Measurements from ENCODE around the gene BTBD1. TPM values are rescaled to one million over a fixed set of nuclear protein-coding genes. Genes with fewer than 3 reads are reported as not detected.
A peak's percentile ranks its signal among the peaks of the same experiment; 100 is the strongest.

BTBD1 gene
- total RNA-seq, 1 donor from 2014 or later: 85.4 TPM

DNA sequence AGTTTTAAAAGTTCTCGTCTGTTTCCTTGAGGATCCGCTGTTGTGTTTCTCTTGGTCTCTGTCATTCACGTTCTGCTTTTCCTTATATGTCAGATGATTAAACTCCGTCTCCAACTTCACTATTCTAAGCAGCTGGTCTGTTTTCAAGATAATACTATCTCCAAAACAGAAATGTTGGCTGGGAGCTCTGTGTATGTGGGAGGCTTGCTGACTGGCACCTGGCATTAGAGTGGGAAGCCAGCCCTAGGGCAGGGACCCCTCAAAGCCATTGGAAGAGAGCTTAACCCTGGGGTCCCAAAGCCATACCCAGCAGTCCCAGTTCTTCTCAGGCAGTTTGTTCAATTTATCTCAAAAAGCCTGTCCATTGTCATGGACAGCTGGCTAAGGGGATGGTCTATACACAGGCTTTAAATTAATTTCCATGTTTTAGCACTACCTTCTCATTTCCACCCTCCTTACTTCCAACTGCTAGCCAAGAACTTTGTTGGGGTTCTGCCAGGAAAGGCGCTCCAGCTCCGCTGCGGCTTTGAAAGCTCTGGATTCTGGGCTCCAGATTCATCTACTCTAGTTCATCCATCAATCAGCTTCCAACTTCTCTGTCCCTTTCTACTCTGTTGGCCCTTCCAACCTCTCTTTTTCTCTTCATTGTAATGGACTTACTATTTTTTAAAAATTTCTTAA, 9.2 kb downstream of the BTBD1 start:
- no peak for DNase-seq (ENCODE audit: low read depth)
- no peak overlapping the region for H3K4me3 ChIP-seq (ENCODE audit: low read depth, low read length)
- H3K36me3 ChIP-seq (ENCODE audit: control insufficient read depth, insufficient read depth, low read length): no peaks in the 10 kb centered on the region
- no peaks in the 10 kb centered on the region for H3K27me3 ChIP-seq (ENCODE audit: control insufficient read depth, insufficient read depth, low read length)
- no peak for TF ChIP-seq CTCF (IDR thresholded peaks at IDR 0.05; ENCODE audit: insufficient read depth, low read length, poor library complexity, severe bottlenecking)

- no peaks in the 10 kb centered on the region for H3K27me3 ChIP-seq (ENCODE audit: control insufficient read depth, insufficient read depth, low read length)
- DNase-seq (ENCODE audit: low read depth): no peak
- TF ChIP-seq CTCF (IDR thresholded peaks at IDR 0.05; ENCODE audit: insufficient read depth, low read length, poor library complexity, severe bottlenecking): no peak
Observed at GRCh38 chr15:83057002-83057401, 10.1 kb downstream of the BTBD1 start.

DNA sequence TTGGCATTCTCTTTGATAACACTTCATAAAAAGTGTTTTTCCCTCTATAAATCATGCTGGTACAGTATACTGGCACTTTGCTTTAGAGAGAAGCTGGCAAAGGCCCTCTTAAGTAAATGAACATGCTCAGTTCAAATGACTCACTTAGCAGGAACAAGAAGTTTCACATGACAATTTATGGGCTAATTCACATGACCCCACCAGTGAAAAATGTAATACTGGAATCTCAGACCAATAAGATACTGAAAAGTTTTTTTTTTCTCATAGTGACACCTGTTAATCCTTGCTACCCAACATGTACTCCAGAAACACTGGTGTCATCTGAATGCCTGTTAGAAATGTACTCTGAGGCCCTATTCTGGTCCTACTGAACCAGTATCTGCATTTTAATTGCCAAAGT, 13.9 kb downstream of the BTBD1 start:
- Histone ChIP-seq H3K4me3 (ENCODE audit: low read depth, low read length) (no peak overlapping the region), H3K36me3 (ENCODE audit: control insufficient read depth, insufficient read depth, low read length) (no peaks in the 10 kb centered on the region), H3K27me3 (ENCODE audit: control insufficient read depth, insufficient read depth, low read length) (no peaks in the 10 kb centered on the region)
- peak; percentile 85 for DNase-seq (ENCODE audit: low read depth)
- TF ChIP-seq CTCF (IDR thresholded peaks at IDR 0.05; ENCODE audit: insufficient read depth, low read length, poor library complexity, severe bottlenecking): no peak

More at GRCh38 chr15:83057002-83057401, 10.1 kb downstream of the BTBD1 start:
- Histone ChIP-seq H3K36me3 (ENCODE audit: control insufficient read depth, insufficient read depth, low read length) (no peaks in the 10 kb centered on the region), H3K4me3 (ENCODE audit: low read depth, low read length) (no peak overlapping the region)

DNA sequence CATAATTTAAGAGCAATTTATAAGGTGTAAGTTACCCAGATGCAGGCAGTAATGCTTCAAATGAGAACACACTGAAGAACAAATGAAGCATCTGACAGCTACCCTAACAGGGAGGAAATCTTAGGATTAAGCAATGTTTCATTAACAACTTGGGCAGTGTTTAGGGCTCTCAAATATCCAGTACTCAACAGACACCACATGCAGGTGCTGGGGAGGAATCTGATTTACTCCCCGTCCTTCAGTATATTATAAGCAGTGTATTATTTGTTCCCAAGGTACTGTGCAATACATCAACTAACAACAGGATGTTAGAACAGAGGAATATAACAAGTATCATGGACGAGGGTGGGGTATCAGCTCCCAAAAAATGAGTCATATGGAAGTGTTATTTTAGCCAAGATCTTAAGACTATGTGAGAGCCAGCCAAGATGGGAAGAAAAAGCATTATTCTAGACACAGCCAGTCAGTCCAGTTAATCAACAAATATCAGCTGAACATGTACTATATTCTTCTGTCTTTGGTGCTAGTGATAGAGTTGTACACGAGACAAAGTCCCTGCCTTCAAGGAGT, 20.4 kb downstream of the BTBD1 start:
- Histone ChIP-seq H3K36me3 (ENCODE audit: control insufficient read depth, insufficient read depth, low read length) (no peaks in the 10 kb centered on the region), H3K4me3 (ENCODE audit: low read depth, low read length) (no peak overlapping the region), H3K27me3 (ENCODE audit: control insufficient read depth, insufficient read depth, low read length) (no peaks in the 10 kb centered on the region)
- TF ChIP-seq CTCF (IDR thresholded peaks at IDR 0.05; ENCODE audit: insufficient read depth, low read length, poor library complexity, severe bottlenecking): no peak
- DNase-seq (ENCODE audit: low read depth): no peak

DNA sequence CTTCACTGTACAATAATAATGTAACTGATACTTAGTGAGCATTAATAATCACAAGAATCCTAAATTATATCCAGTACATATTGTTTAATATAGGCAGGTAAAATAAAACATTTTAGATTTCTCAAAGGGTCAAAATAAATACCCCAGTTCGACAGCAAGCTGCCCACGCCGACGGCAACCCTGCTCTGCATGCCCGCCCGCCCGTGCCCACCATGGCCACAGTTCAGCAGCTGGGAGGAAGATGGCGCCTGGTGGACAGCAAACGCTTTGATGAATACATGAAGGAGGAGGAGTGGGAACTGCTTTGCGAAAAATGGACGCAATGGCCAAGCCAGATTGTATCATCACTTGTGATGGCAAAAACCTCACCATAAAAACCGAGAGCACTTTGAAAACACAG, 22.9 kb downstream of the BTBD1 start:
- no peak for TF ChIP-seq CTCF (IDR thresholded peaks at IDR 0.05; ENCODE audit: insufficient read depth, low read length, poor library complexity, severe bottlenecking)
- no peaks in the 10 kb centered on the region for H3K27me3 ChIP-seq (ENCODE audit: control insufficient read depth, insufficient read depth, low read length)
- H3K36me3 ChIP-seq (ENCODE audit: control insufficient read depth, insufficient read depth, low read length): no peaks in the 10 kb centered on the region
- no peak for DNase-seq (ENCODE audit: low read depth)
- no peak overlapping the region for H3K4me3 ChIP-seq (ENCODE audit: low read depth, low read length)

DNA sequence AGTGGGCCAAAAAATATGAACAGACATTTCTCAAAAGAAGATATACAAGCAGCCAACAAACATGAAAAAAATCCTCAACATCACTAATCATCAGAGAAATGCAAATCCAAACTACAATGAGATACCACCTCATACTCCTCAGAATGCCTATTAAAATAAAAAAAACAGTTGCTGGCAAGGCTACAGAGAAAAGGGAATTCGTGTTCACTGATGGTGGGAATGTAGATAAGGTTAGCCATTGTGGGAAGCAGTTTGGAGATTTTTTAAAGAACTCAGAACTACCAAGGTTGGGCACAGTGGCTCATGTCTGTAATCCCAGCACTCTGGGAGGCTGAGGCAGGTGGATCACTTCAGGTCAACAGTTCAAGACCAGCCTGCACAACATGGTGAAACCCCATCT, 27.8 kb downstream of the BTBD1 start:
- no peak for TF ChIP-seq CTCF (IDR thresholded peaks at IDR 0.05; ENCODE audit: insufficient read depth, low read length, poor library complexity, severe bottlenecking)
- Histone ChIP-seq H3K4me3 (ENCODE audit: low read depth, low read length) (no peak overlapping the region), H3K36me3 (ENCODE audit: control insufficient read depth, insufficient read depth, low read length) (no peaks in the 10 kb centered on the region), H3K27me3 (ENCODE audit: control insufficient read depth, insufficient read depth, low read length) (no peaks in the 10 kb centered on the region)
- no peak for DNase-seq (ENCODE audit: low read depth)

Data from kidney epithelial cell (primary cell).